Chondrocyte (in vitro differentiated cells): ENCODE measurements around the gene C14orf39. TPM values are rescaled to one million over a fixed set of nuclear protein-coding genes. Genes with fewer than 3 reads are reported as not detected.

Source experiments
- DNase-seq: peaks from one replicate; pipeline ENCODE4 v3.0.0; 2021; ENCODE audit warnings: mixed read lengths, low spot score
- H3K27ac Mint-ChIP-seq: one replicate; pipeline ENCODE4 v1.8.0; 2021; ENCODE audit warnings: mild to moderate bottlenecking, moderate library complexity, mixed read lengths; ENCODE audit not compliant: unreplicated experiment
- H3K27me3 Mint-ChIP-seq: 2 replicates; pipeline ENCODE4 v1.8.0; 2021; ENCODE audit warnings: low read depth, mixed read lengths
- H3K36me3 Mint-ChIP-seq: 2 replicates; pipeline ENCODE4 v1.8.0; 2021; ENCODE audit warnings: low read depth, mixed read lengths
- H3K4me1 Mint-ChIP-seq: 2 replicates; pipeline ENCODE4 v1.8.0; 2021; ENCODE audit warnings: low read depth, mild to moderate bottlenecking, mixed read lengths
- H3K4me3 Mint-ChIP-seq: one replicate; pipeline ENCODE4 v1.8.0; 2021; ENCODE audit warnings: mild to moderate bottlenecking, moderate library complexity, mixed read lengths; ENCODE audit not compliant: unreplicated experiment
- H3K9me3 Mint-ChIP-seq: 2 replicates; pipeline ENCODE4 v1.8.0; 2021; ENCODE audit warnings: low read depth, mixed read lengths
- CTCF ChIP-seq: fragments of 200-600 bp; sonication (generic); IDR thresholded peaks from 2 replicates; pipeline ENCODE4 v1.5.0; 2021; ENCODE audit warnings: antibody characterized with exemption, mild to moderate bottlenecking, moderate library complexity
- long read RNA-seq: library from polyadenylated mRNA; stranded (forward); transcript quantifications from one replicate; pipeline ENCODE4 v2.0.0, GENCODE V29; 2021
- total RNA-seq: library from RNA; stranded (reverse); gene quantifications from 3 replicates; pipeline ENCODE4 v1.2.1, GENCODE V29; 2021

Gene C14orf39
- total RNA-seq = 0.36 to 0.60 TPM (median 0.44 TPM) in 3 replicates
- long read RNA-seq, partial matches to known transcripts = 0 of 1 reads
- long read RNA-seq, other reads (novel, unspliced or antisense) = 1 of 1 reads

- TF ChIP-seq CTCF = peak; percentile 5
- H3K27ac Mint-ChIP-seq = no peak within 1 kb of the TSS
- H3K27me3 Mint-ChIP-seq = peaks cover 26% of the 10 kb centered on the region
- no peak for DNase-seq
- peaks cover 8% of the 10 kb centered on the region for H3K4me1 Mint-ChIP-seq
- H3K36me3 Mint-ChIP-seq = peaks cover 3% of the 10 kb centered on the region
- H3K9me3 Mint-ChIP-seq = peaks cover 2% of the 10 kb centered on the region
- H3K4me3 Mint-ChIP-seq = peak within 1 kb of the TSS; percentile 63
Observed at GRCh38 chr14:60485598-60486251, at the start of gene C14orf39. TSS of gene C14orf39 (minus strand) at chr14:60486063. CDS start at chr14:60485078, 985 bp downstream.

- H3K27ac Mint-ChIP-seq = no peak overlapping the region
- no peaks in the 10 kb centered on the region for H3K4me1 Mint-ChIP-seq
- no peak for DNase-seq
- H3K36me3 Mint-ChIP-seq = peaks cover 2% of the 10 kb centered on the region
- no peak overlapping the region for H3K4me3 Mint-ChIP-seq
- no peak for TF ChIP-seq CTCF
- peaks cover 13% of the 10 kb centered on the region for H3K27me3 Mint-ChIP-seq
- H3K9me3 Mint-ChIP-seq = peaks cover 8% of the 10 kb centered on the region
Observed at GRCh38 chr14:60532442-60532841, 46.6 kb upstream of the C14orf39 start.

- peak; percentile 90 for DNase-seq
- no peak for TF ChIP-seq CTCF
- Mint-ChIP-seq H3K4me1 (peaks cover 12% of the 10 kb centered on the region), H3K4me3 (peak overlapping the region; percentile 2), H3K9me3 (no peaks in the 10 kb centered on the region), H3K27ac (no peak overlapping the region), H3K36me3 (peaks cover 7% of the 10 kb centered on the region), H3K27me3 (peaks cover 69% of the 10 kb centered on the region)
Observed at GRCh38 chr14:60515511-60516289, 29.8 kb upstream of the C14orf39 start.

GRCh38 chr14:60514741-60515491, 29.1 kb upstream of the C14orf39 start:
- Mint-ChIP-seq H3K27ac (no peak overlapping the region), H3K9me3 (no peaks in the 10 kb centered on the region), H3K36me3 (peaks cover 5% of the 10 kb centered on the region), H3K4me1 (peaks cover 12% of the 10 kb centered on the region), H3K27me3 (peaks cover 68% of the 10 kb centered on the region), H3K4me3 (peak overlapping the region; percentile 68)
- TF ChIP-seq CTCF = peak; percentile 78
- peak; percentile 79 for DNase-seq

- Mint-ChIP-seq H3K4me3 (peak overlapping the region; percentile 68), H3K36me3 (peaks cover 5% of the 10 kb centered on the region), H3K27ac (no peak overlapping the region), H3K9me3 (no peaks in the 10 kb centered on the region), H3K27me3 (peaks cover 72% of the 10 kb centered on the region), H3K4me1 (peaks cover 15% of the 10 kb centered on the region)
- no peak for DNase-seq
- TF ChIP-seq CTCF = no peak
Observed at GRCh38 chr14:60514378-60514740, 28.5 kb upstream of the C14orf39 start.
